IMR-90 (cell line): ENCODE data around the gene HDAC10.

Source experiments
- CHD1 ChIP-seq: IDR thresholded peaks from 2 replicates; pipeline ENCODE4 v1.6.1; 2012; ENCODE audit warnings: low read depth, low read length, improper control_type of control experiment
- FOS ChIP-seq: fragments of 150-350 bp; IDR thresholded peaks from 2 replicates; pipeline ENCODE4 v1.6.1; 2016; ENCODE audit warnings: low read depth, low read length
- MAFK ChIP-seq: IDR thresholded peaks from 2 replicates; pipeline ENCODE4 v1.6.1; 2012; ENCODE audit warnings: low read depth, low read length, improper control_type of control experiment
- MAZ ChIP-seq: IDR thresholded peaks from 2 replicates; pipeline ENCODE4 v1.6.1; 2012; ENCODE audit warnings: low read depth, mild to moderate bottlenecking, low read length, improper control_type of control experiment, moderate library complexity, borderline replicate concordance
- MXI1 ChIP-seq: IDR thresholded peaks from 2 replicates; pipeline ENCODE4 v1.6.1; 2012; ENCODE audit warnings: low read depth, mild to moderate bottlenecking, low read length, moderate library complexity, borderline replicate concordance
- NFE2L2 ChIP-seq: fragments of 150-350 bp; IDR thresholded peaks from 2 replicates; pipeline ENCODE4 v1.6.1; 2016; ENCODE audit warnings: low read depth, mild to moderate bottlenecking, low read length
- POLR2A ChIP-seq: IDR thresholded peaks from 2 replicates; pipeline ENCODE4 v1.6.1; 2012; ENCODE audit warnings: mild to moderate bottlenecking, low read depth, low read length
- RAD21 ChIP-seq: IDR thresholded peaks from 2 replicates; pipeline ENCODE4 v1.6.1; 2012; ENCODE audit warnings: low read length, improper control_type of control experiment
- RCOR1 ChIP-seq: IDR thresholded peaks from 2 replicates; pipeline ENCODE4 v1.6.1; 2012; ENCODE audit warnings: mild to moderate bottlenecking, low read length, improper control_type of control experiment; ENCODE audit not compliant: insufficient replicate concordance
- RFX5 ChIP-seq: IDR thresholded peaks from 2 replicates; pipeline ENCODE4 v1.8.0; 2012; ENCODE audit warnings: low read depth, mild to moderate bottlenecking, low read length, moderate library complexity
- TF ChIP-seq, protein P1 (sequence below): conservative IDR thresholded peaks from 2 replicates; pipeline ENCODE4 v1.5.1; 2012; ENCODE audit warnings: mild to moderate bottlenecking, low read depth, low read length, improper control_type of control experiment
- TF ChIP-seq, protein P2 (sequence below): fragments of 150-350 bp; IDR thresholded peaks from 2 replicates; pipeline ENCODE4 v1.6.1; 2016; ENCODE audit warnings: low read depth, mild to moderate bottlenecking, low read length, moderate library complexity, borderline replicate concordance
- TF ChIP-seq, protein P3 (sequence below): fragments of 150-350 bp; IDR thresholded peaks from 2 replicates; pipeline ENCODE4 v1.6.1; 2017; ENCODE audit warnings: mild to moderate bottlenecking, antibody characterized with exemption, low read length, low read depth

DNA sequence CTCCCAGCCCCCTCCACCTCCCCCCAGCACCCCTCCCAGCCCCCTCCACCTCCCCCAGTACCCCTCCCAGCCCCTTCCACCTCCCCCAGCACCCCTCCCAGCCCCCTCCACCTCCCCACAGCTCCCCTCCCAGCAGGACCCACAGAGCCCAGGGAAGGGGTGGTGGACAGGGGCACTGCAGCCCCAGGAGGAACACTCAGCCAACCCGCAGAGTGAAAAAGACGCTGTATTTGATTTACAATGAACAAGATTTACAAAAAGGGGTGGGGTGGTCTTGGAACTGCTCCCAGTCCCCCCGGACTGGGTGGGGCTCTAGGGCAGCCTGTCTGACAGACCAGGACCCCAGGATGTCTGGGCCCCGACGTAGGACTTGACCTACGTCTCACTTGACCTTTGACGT is 23.7 kb upstream of the HDAC10 start:
- TF ChIP-seq POLR2A (no peak), RCOR1 (no peak), RFX5 (no peak), MXI1 (no peak), FOS (no peak), CHD1 (no peak), MAZ (no peak), MAFK (no peak), RAD21 (no peak), NFE2L2 (no peak)
- TF ChIP-seq, protein P1, sequence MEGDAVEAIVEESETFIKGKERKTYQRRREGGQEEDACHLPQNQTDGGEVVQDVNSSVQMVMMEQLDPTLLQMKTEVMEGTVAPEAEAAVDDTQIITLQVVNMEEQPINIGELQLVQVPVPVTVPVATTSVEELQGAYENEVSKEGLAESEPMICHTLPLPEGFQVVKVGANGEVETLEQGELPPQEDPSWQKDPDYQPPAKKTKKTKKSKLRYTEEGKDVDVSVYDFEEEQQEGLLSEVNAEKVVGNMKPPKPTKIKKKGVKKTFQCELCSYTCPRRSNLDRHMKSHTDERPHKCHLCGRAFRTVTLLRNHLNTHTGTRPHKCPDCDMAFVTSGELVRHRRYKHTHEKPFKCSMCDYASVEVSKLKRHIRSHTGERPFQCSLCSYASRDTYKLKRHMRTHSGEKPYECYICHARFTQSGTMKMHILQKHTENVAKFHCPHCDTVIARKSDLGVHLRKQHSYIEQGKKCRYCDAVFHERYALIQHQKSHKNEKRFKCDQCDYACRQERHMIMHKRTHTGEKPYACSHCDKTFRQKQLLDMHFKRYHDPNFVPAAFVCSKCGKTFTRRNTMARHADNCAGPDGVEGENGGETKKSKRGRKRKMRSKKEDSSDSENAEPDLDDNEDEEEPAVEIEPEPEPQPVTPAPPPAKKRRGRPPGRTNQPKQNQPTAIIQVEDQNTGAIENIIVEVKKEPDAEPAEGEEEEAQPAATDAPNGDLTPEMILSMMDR = no peak
- TF ChIP-seq, protein P2, sequence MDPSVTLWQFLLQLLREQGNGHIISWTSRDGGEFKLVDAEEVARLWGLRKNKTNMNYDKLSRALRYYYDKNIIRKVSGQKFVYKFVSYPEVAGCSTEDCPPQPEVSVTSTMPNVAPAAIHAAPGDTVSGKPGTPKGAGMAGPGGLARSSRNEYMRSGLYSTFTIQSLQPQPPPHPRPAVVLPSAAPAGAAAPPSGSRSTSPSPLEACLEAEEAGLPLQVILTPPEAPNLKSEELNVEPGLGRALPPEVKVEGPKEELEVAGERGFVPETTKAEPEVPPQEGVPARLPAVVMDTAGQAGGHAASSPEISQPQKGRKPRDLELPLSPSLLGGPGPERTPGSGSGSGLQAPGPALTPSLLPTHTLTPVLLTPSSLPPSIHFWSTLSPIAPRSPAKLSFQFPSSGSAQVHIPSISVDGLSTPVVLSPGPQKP = no peak
- TF ChIP-seq, protein P3, sequence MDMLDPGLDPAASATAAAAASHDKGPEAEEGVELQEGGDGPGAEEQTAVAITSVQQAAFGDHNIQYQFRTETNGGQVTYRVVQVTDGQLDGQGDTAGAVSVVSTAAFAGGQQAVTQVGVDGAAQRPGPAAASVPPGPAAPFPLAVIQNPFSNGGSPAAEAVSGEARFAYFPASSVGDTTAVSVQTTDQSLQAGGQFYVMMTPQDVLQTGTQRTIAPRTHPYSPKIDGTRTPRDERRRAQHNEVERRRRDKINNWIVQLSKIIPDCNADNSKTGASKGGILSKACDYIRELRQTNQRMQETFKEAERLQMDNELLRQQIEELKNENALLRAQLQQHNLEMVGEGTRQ = no peak
